ENCODE results near the gene RAVER1. TPM values are rescaled to one million over a fixed set of nuclear protein-coding genes. Genes with fewer than 3 reads are reported as not detected.
A peak's percentile ranks its signal among the peaks of the same experiment; 100 is the strongest.

RAVER1 gene
- total RNA-seq, 1 donor from 2014 or later = 25.5 TPM

GRCh38 chr19:10353793-10354391 is 20.6 kb upstream of the RAVER1 start:
- Histone ChIP-seq H3K27ac (no peak overlapping the region), H3K36me3 (peaks cover 0 to 64% of the 10 kb centered on the region in 2 donors), H3K9me3 (no peaks in the 10 kb centered on the region), H3K27me3 (no peaks in the 10 kb centered on the region), H3K4me3 (no peak overlapping the region), H3K4me1 (no peaks in the 10 kb centered on the region)
- TF ChIP-seq POLR2A (IDR thresholded peaks at IDR 0.05) (no peak), CTCF (IDR thresholded peaks at IDR 0.05) (no peak), POLR2AphosphoS5 (IDR thresholded peaks at IDR 0.05; ENCODE audit: insufficient read depth in 1 of 2, low read depth in 1 of 2) (no peak)
- DNase-seq (ENCODE audit: extremely low spot score in 2 of 2) = no peak
- intact Hi-C loops (cut with DNase I) = no loop called here

GRCh38 chr19:10352764-10353671 is 19.7 kb upstream of the RAVER1 start:
- no peaks in the 10 kb centered on the region for H3K27me3 ChIP-seq
- H3K27ac ChIP-seq = peak overlapping the region; percentile 29
- H3K4me1 ChIP-seq = no peaks in the 10 kb centered on the region
- no peaks in the 10 kb centered on the region for H3K9me3 ChIP-seq
- intact Hi-C loops (cut with DNase I) = no loop called here
- DNase-seq (ENCODE audit: extremely low spot score in 2 of 2) = peak; percentile 75 to 96
- H3K4me3 ChIP-seq = no peak overlapping the region
- no peak for TF ChIP-seq POLR2A (IDR thresholded peaks at IDR 0.05)
- peaks cover 0 to 57% of the 10 kb centered on the region in 2 donors for H3K36me3 ChIP-seq

DNA sequence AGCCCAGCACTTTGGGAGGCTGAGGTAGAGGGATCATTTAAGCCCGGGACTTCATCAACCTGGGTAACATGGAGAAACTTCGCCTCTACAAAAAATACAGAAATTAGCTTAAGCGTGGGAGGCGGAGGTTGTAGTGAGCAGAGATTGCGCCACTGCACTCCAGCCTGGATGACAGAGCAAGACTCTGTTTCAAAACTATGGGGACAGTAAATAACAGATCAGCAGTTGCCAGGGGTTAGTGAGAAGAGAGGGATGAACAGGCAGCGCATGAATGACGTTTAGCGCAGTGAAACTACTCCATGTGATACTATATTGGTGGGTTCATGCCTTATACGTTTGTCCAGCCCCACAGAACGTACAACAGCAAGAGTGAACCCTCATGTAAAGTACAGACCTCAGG is 13.2 kb upstream of the RAVER1 start:
- H3K9me3 ChIP-seq = no peaks in the 10 kb centered on the region
- no peaks in the 10 kb centered on the region for H3K27me3 ChIP-seq
- H3K4me1 ChIP-seq = no peaks in the 10 kb centered on the region
- no peak overlapping the region for H3K4me3 ChIP-seq
- no peak overlapping the region for H3K27ac ChIP-seq
- no peak for TF ChIP-seq POLR2AphosphoS5 (IDR thresholded peaks at IDR 0.05; ENCODE audit: insufficient read depth in 1 of 2, low read depth in 1 of 2)
- TF ChIP-seq CTCF (IDR thresholded peaks at IDR 0.05) = no peak
- no peak for TF ChIP-seq POLR2A (IDR thresholded peaks at IDR 0.05)
- peaks cover 0 to 13% of the 10 kb centered on the region in 2 donors for H3K36me3 ChIP-seq
- no peak for DNase-seq (ENCODE audit: extremely low spot score in 2 of 2)
- intact Hi-C loops (cut with DNase I) = no loop called here

- no peak for TF ChIP-seq CTCF (IDR thresholded peaks at IDR 0.05)
- TF ChIP-seq POLR2A (IDR thresholded peaks at IDR 0.05) = no peak
- no peak for TF ChIP-seq POLR2AphosphoS5 (IDR thresholded peaks at IDR 0.05; ENCODE audit: insufficient read depth in 1 of 2, low read depth in 1 of 2)
- no peak for DNase-seq (ENCODE audit: extremely low spot score in 2 of 2)
- H3K4me1 ChIP-seq = no peaks in the 10 kb centered on the region
- no peaks in the 10 kb centered on the region for H3K27me3 ChIP-seq
- intact Hi-C loops (cut with DNase I) = no loop called here
- no peak overlapping the region for H3K27ac ChIP-seq
- no peaks in the 10 kb centered on the region for H3K9me3 ChIP-seq
- H3K36me3 ChIP-seq = peaks cover 0 to 4% of the 10 kb centered on the region in 2 donors
- H3K4me3 ChIP-seq = no peak overlapping the region
Measured at GRCh38 chr19:10344780-10345179, 11.5 kb upstream of the RAVER1 start.

DNA sequence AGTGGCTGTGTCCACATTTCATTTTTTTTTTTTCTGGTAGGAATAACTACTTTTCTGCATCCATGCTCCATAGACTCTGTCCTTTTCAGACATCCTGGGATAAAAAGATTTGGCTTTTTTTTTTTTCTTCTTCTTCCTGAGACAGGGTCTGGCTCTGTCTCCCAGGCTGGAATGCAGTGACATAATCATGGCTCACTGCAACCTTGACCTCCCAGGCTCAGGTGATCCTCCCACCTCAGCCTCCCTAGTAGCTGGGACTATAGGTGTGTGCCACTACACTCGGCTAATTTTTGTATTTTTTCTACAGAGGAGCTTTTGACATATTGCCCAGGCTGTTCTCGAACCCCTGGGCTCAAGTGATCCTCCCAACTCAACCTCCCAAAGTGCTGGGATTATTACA is 10.2 kb upstream of the RAVER1 start:
- H3K36me3 ChIP-seq = no peaks in the 10 kb centered on the region
- no peaks in the 10 kb centered on the region for H3K4me1 ChIP-seq
- TF ChIP-seq POLR2A (IDR thresholded peaks at IDR 0.05) (no peak), CTCF (IDR thresholded peaks at IDR 0.05) (no peak), POLR2AphosphoS5 (IDR thresholded peaks at IDR 0.05; ENCODE audit: insufficient read depth in 1 of 2, low read depth in 1 of 2) (no peak)
- H3K27me3 ChIP-seq = no peaks in the 10 kb centered on the region
- intact Hi-C loops (cut with DNase I) = no loop called here
- H3K9me3 ChIP-seq = no peaks in the 10 kb centered on the region
- no peak overlapping the region for H3K27ac ChIP-seq
- no peak overlapping the region for H3K4me3 ChIP-seq
- no peak for DNase-seq (ENCODE audit: extremely low spot score in 2 of 2)

Measured in vagina (tissue), 2 donors.